ENCODE measurements around the gene DTX3.

The DTX3 gene

DNA sequence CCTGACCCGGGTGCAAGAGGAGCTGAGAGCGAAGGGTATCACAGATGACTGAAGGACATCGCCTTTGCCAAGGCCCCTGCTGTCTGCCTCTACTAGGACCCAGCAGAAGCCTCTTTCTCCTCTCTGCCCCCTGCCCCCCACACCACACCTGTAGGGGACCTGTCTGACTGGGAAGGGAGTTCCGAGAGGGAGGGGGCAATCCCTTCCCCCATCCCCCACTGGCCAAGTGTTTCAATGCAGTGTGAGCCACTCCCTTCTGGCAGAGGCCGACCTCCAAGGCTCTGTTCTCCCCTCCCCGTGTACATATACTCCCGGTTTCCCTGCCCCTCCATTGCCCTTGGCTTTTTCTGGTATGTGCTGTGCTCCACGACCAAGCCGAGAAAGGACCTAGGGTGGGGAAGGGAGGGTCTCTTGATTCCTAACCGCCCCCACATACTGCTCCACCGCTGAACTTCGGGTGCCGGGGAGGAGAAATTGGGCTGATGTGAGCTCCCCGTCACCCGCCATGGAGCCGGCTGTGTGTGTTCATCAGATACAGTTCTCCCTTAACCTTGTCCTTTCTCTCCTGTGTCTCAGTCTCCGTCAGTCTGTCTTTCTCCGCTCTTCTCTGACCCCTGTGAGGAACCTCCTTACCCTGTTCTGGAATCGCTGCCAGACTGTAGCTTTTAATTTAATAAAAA is 4.6 kb downstream of the DTX3 start:
- no peak overlapping the region for H3K27ac Mint-ChIP-seq
- no peak overlapping the region for H3K4me3 Mint-ChIP-seq
- no peak for DNase-seq (ENCODE audit: low spot score in 2 of 2)
- no peak for ATAC-seq
- H3K9me3 Mint-ChIP-seq: no peaks in the 10 kb centered on the region
- peaks cover 27% of the 10 kb centered on the region for H3K4me1 Mint-ChIP-seq
- H3K36me3 Mint-ChIP-seq: peaks cover 4% of the 10 kb centered on the region

- ATAC-seq (no peak), DNase-seq (ENCODE audit: low spot score in 2 of 2) (no peak)
- Mint-ChIP-seq H3K4me1 (peaks cover 20% of the 10 kb centered on the region), H3K4me3 (peak overlapping the region; percentile 72), H3K9me3 (no peaks in the 10 kb centered on the region), H3K36me3 (peaks cover 4% of the 10 kb centered on the region), H3K27ac (peak overlapping the region; percentile 73)
These were observed 5.3 kb downstream of the DTX3 start for GRCh38 chr12:57609781-57610553.

GRCh38 chr12:57610554-57611107 is 6.0 kb downstream of the DTX3 start:
- DNase-seq (ENCODE audit: low spot score in 2 of 2) (no peak), ATAC-seq (no peak)
- H3K9me3 Mint-ChIP-seq: no peaks in the 10 kb centered on the region
- H3K36me3 Mint-ChIP-seq: peaks cover 4% of the 10 kb centered on the region
- peak overlapping the region; percentile 72 for H3K4me3 Mint-ChIP-seq
- H3K4me1 Mint-ChIP-seq: peaks cover 13% of the 10 kb centered on the region
- H3K27ac Mint-ChIP-seq: peak overlapping the region; percentile 73

GRCh38 chr12:57611108-57611826 is 6.6 kb downstream of the DTX3 start, which contains the start of gene ARHGEF25:
Gene ARHGEF25, plus strand, starts transcription at chr12:57611435. Its CDS starts 460 bp downstream, at chr12:57611895.
- Mint-ChIP-seq H3K9me3 (no peaks in the 10 kb centered on the region), H3K4me3 (peak within 1 kb of the TSS; percentile 72), H3K4me1 (peaks cover 10% of the 10 kb centered on the region), H3K27ac (peak within 1 kb of the TSS; percentile 73), H3K36me3 (peaks cover 4% of the 10 kb centered on the region)
- peak in 1 of 2 donors; percentile 28 for DNase-seq (ENCODE audit: low spot score in 2 of 2)
- ATAC-seq: peak; percentile 83

DNA sequence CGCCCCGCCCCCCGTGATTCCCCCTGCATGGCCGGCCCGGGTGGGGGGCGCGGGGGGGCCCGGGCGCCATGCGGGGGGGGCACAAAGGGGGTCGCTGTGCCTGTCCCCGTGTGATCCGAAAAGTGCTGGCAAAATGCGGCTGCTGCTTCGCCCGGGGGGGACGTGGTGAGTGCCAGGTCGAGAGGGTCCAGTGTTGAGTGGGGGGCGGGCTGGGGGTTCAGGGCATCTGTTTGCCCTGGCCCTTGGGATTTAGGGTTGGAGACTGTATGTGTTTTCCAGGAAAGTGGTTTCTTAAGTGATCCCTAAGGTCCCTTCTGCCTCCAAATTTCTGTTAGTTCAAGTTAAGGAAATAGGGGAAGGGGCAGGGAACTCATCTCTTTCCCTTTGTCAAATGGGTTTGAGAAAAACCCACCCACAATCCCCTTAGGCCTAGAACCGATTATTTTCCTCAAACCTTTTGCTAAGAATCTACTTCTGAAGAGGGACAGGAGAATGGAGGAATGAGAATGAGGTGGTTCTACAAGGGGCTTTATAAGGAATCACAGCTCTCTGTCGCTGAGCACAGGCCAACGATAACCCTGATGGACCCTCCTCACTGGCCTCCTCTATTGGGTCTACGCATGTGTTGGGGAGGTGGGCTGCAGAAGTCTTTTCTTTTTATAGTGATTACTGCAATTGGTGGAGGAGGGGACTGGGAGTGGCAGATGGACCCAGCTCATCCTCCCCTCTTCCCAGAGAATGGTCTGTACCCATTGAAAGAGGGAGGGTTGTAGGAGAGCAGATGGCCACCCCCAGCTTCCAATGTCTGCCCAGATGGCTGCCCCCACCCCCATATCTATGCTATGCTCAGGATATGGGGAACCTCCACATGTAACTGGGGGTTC is 7.4 kb downstream of the DTX3 start:
- Mint-ChIP-seq H3K4me1 (peaks cover 10% of the 10 kb centered on the region), H3K4me3 (peak overlapping the region; percentile 72), H3K9me3 (no peaks in the 10 kb centered on the region), H3K36me3 (peaks cover 4% of the 10 kb centered on the region), H3K27ac (no peak overlapping the region)
- no peak for ATAC-seq
- no peak for DNase-seq (ENCODE audit: low spot score in 2 of 2)

DNA sequence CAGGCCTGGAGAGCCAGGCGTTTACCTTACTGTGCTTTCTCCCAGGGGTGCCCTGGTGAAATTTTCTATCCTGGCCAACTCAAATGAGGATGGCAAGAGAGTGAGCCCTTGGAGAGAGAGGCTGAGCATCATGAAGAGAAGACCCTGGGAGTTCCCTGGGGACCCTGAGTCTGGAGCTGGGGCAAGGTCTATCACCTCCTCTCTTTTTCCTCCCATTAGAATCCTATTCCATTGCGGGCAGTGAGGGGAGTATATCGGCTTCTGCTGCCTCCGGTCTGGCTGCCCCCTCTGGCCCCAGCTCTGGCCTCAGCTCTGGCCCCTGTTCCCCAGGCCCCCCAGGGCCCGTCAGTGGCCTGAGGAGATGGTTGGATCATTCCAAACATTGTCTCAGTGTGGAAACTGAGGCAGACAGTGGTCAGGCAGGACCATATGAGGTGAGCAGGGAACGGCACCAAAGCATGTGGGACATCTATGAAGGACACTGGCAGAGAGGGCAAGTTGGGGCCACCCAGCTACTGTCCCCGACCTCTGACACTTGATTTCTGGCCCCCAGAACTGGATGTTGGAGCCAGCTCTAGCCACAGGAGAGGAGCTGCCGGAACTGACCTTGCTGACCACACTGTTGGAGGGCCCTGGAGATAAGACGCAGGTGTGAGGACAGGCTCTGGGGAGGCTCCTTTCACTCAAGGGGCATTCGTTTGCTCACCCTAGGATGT is 8.2 kb downstream of the DTX3 start:
- DNase-seq (ENCODE audit: low spot score in 2 of 2) (no peak), ATAC-seq (no peak)
- Mint-ChIP-seq H3K36me3 (peaks cover 4% of the 10 kb centered on the region), H3K27ac (no peak overlapping the region), H3K9me3 (no peaks in the 10 kb centered on the region), H3K4me1 (peaks cover 10% of the 10 kb centered on the region), H3K4me3 (no peak overlapping the region)

DNA sequence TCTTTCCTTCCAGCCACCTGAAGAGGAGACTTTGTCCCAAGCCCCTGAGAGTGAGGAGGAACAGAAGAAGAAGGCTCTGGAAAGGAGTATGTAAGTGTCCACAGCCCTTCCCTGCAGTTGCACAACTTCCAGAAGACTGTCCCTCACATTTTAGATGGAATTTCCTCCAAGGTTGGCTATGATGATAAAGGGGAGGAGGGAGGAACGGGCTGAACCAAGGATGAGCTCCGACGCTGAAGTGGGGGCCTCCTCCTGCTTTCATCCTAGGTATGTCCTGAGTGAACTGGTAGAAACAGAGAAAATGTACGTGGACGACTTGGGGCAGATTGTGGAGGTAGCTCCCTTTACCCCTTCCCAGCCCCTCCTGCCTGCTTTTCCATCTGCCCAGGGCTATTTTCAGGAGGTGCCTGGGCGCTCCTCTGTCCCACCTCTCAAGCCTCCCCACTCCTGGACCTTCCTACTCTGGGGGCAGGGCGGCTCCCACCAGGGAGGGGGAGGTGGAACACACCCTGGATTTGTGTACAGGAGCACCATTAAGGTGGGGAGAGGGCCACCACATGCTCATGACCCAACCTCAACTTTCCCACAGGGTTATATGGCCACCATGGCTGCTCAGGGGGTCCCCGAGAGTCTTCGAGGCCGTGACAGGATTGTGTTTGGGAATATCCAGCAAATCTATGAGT is 8.9 kb downstream of the DTX3 start:
- H3K36me3 Mint-ChIP-seq: peaks cover 4% of the 10 kb centered on the region
- no peak overlapping the region for H3K4me3 Mint-ChIP-seq
- no peaks in the 10 kb centered on the region for H3K9me3 Mint-ChIP-seq
- DNase-seq (ENCODE audit: low spot score in 2 of 2): no peak
- H3K27ac Mint-ChIP-seq: no peak overlapping the region
- peaks cover 10% of the 10 kb centered on the region for H3K4me1 Mint-ChIP-seq
- ATAC-seq: no peak

GRCh38 chr12:57614178-57614947 is 9.7 kb downstream of the DTX3 start:
- H3K4me3 Mint-ChIP-seq: no peak overlapping the region
- no peak for ATAC-seq

GRCh38 chr12:57614948-57615500 is 10.4 kb downstream of the DTX3 start:
- Mint-ChIP-seq H3K36me3 (peaks cover 4% of the 10 kb centered on the region), H3K4me1 (peaks cover 19% of the 10 kb centered on the region), H3K4me3 (no peak overlapping the region), H3K27ac (no peak overlapping the region), H3K9me3 (no peaks in the 10 kb centered on the region)
- ATAC-seq (no peak), DNase-seq (ENCODE audit: low spot score in 2 of 2) (no peak)

More at GRCh38 chr12:57614178-57614947, 9.7 kb downstream of the DTX3 start:
- H3K27ac Mint-ChIP-seq: no peak overlapping the region
- no peak for DNase-seq (ENCODE audit: low spot score in 2 of 2)
- H3K4me1 Mint-ChIP-seq: peaks cover 17% of the 10 kb centered on the region
- H3K36me3 Mint-ChIP-seq: peaks cover 4% of the 10 kb centered on the region
- H3K9me3 Mint-ChIP-seq: no peaks in the 10 kb centered on the region

GRCh38 chr12:57615637-57616036 is 11.0 kb downstream of the DTX3 start:
- no peaks in the 10 kb centered on the region for H3K9me3 Mint-ChIP-seq
- no peak overlapping the region for H3K4me3 Mint-ChIP-seq
- ATAC-seq (no peak), DNase-seq (ENCODE audit: low spot score in 2 of 2) (no peak)
- peaks cover 20% of the 10 kb centered on the region for H3K4me1 Mint-ChIP-seq
- H3K27ac Mint-ChIP-seq: no peak overlapping the region
- H3K36me3 Mint-ChIP-seq: peaks cover 4% of the 10 kb centered on the region

GRCh38 chr12:57616383-57617101 is 11.9 kb downstream of the DTX3 start:
- no peak for DNase-seq (ENCODE audit: low spot score in 2 of 2)

GRCh38 chr12:57617942-57618341 is 13.3 kb downstream of the DTX3 start:
- H3K36me3 Mint-ChIP-seq: no peaks in the 10 kb centered on the region
- H3K9me3 Mint-ChIP-seq: no peaks in the 10 kb centered on the region
- no peak overlapping the region for H3K27ac Mint-ChIP-seq
- H3K4me3 Mint-ChIP-seq: no peak overlapping the region
- H3K4me1 Mint-ChIP-seq: peaks cover 34% of the 10 kb centered on the region
- ATAC-seq (no peak), DNase-seq (ENCODE audit: low spot score in 2 of 2) (no peak)

More at GRCh38 chr12:57616383-57617101, 11.9 kb downstream of the DTX3 start:
- H3K36me3 Mint-ChIP-seq: peaks cover 4% of the 10 kb centered on the region
- no peaks in the 10 kb centered on the region for H3K9me3 Mint-ChIP-seq
- H3K27ac Mint-ChIP-seq: no peak overlapping the region
- H3K4me1 Mint-ChIP-seq: peaks cover 25% of the 10 kb centered on the region
- H3K4me3 Mint-ChIP-seq: no peak overlapping the region
- ATAC-seq: no peak

Data from stimulated activated effector memory CD8-positive, alpha-beta T cell treated with anti-CD3 and anti-CD28 coated beads, Interleukin-12 subunit alpha, Interleukin-12 subunit beta, amount 100 ng/mL, for 72 hours (primary cell).